Left lung (tissue), 10 donors: ENCODE measurements around the gene LRRC75A. TPM values are rescaled to one million over a fixed set of nuclear protein-coding genes. Genes with fewer than 3 reads are reported as not detected.

ENCODE experiments used
- ATAC-seq: fragments of 200-7000 bp; cut with Tn5 transposase; one replicate; pipeline ENCODE4 v1.9.1; 2020; ENCODE audit warnings: moderate library complexity
- DNase-seq, 4 donors: peaks; one replicate each; pipeline ENCODE4 v3.0.0-alpha.2; 2013 to 2020
- H3K27ac ChIP-seq, 2 donors: fragments of 200-600 bp; sonication (generic) in 1 of 2; one replicate each; pipeline versions ENCODE4 v1.5.0 to v1.8.0; 2020 to 2021
- H3K27me3 ChIP-seq, 2 donors: fragments of 200-600 bp; sonication (generic) in 1 of 2; one replicate each; pipeline versions ENCODE4 v1.5.0 to v1.8.0; 2020 to 2021
- H3K36me3 ChIP-seq, 2 donors: fragments of 200-600 bp; sonication (generic) in 1 of 2; one replicate each; pipeline versions ENCODE4 v1.5.0 to v1.8.0; 2020 to 2021
- H3K4me1 ChIP-seq, 2 donors: fragments of 200-600 bp; one replicate each; pipeline ENCODE4 v1.8.0; 2021
- H3K4me3 ChIP-seq, 2 donors: fragments of 200-600 bp; sonication (generic) in 1 of 2; one replicate each; pipeline versions ENCODE4 v1.5.0 to v1.8.0; 2020 to 2021; ENCODE audit warnings: mild to moderate bottlenecking in 1 of 2
- H3K9me3 ChIP-seq, 2 donors: fragments of 200-600 bp; sonication (generic) in 1 of 2; one replicate each; pipeline versions ENCODE4 v1.5.0 to v1.8.0; 2020 to 2021
- intact Hi-C, 2 donors: fragments of 100-400 bp; cut with DNase I; formaldehyde crosslinking; loops; one replicate each; pipeline versions ENCODE4 v1.11.2 to v1.14.2; 2022
- polyA plus RNA-seq, 6 donors: library from polyadenylated mRNA; unstranded; fragments of 120-200 nt; gene quantifications; one replicate each; pipeline ENCODE4 v1.2.1, GENCODE V29; 2013; ENCODE audit not compliant: insufficient read length in 6 of 6
- total RNA-seq, 2 donors: library from RNA; stranded (reverse); fragmentation: NEBNext Ultra II Directional; extraction: Animal tissue kit (Norgen Biotek cat#: 25700); gene quantifications; one replicate each; pipeline ENCODE4 v1.2.1, GENCODE V29; 2021
- TF ChIP-seq, protein P1 (sequence below), 2 donors: fragments of 200-600 bp; sonication (generic) in 1 of 2; IDR thresholded peaks; one replicate each; pipeline versions ENCODE4 v1.5.0 to v1.8.0; 2021; ENCODE audit warnings: antibody characterized with exemption in 2 of 2
- donor health status: DM: no; HTN: yes; CAD: no.
- donor health status: DM: no; HTN: no; CAD: no.

LRRC75A gene
- total and polyA plus RNA-seq, 8 donors: 2.9 to 7.1 (median 5.7) TPM

DNA sequence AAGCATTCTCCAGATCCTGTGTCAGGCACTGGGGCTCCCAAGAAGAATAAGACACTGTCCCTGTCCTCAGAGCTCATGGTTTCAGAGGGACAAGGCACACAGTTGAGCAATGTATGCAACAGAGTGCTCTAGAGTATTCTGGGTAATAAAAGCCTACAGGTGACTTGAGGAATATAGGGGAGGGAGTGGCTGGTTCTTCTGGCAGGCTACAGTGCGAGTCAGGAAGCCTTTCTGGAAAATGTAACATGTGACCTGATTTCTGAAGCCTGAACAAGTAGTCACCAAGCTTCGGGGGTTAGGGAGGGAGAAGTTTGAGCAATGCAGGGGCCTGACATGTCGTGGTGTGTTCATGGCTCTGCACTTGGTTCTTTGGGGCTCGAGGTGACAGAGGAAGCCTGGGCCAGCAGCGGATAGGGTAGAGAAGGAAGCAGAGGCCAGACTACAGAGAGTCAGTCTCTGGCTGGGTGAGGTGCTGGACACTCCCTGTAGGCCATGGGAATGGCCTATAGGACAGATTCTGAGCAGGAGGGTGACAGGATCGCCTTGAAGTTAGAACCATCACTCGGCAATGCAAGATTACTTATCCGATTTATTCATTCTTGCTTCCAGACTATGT lies 16.0 kb upstream of the LRRC75A start:
- ATAC-seq: peak; percentile 50
- Histone ChIP-seq H3K4me1 (peaks cover 0 to 15% of the 10 kb centered on the region in 2 donors), H3K4me3 (no peak overlapping the region), H3K36me3 (no peaks in the 10 kb centered on the region), H3K27ac (no peak overlapping the region), H3K27me3 (no peaks in the 10 kb centered on the region), H3K9me3 (no peaks in the 10 kb centered on the region)
- intact Hi-C loops: no loop called here
- TF ChIP-seq, protein P1, sequence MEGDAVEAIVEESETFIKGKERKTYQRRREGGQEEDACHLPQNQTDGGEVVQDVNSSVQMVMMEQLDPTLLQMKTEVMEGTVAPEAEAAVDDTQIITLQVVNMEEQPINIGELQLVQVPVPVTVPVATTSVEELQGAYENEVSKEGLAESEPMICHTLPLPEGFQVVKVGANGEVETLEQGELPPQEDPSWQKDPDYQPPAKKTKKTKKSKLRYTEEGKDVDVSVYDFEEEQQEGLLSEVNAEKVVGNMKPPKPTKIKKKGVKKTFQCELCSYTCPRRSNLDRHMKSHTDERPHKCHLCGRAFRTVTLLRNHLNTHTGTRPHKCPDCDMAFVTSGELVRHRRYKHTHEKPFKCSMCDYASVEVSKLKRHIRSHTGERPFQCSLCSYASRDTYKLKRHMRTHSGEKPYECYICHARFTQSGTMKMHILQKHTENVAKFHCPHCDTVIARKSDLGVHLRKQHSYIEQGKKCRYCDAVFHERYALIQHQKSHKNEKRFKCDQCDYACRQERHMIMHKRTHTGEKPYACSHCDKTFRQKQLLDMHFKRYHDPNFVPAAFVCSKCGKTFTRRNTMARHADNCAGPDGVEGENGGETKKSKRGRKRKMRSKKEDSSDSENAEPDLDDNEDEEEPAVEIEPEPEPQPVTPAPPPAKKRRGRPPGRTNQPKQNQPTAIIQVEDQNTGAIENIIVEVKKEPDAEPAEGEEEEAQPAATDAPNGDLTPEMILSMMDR (IDR thresholded peaks at IDR 0.05): no peak
- DNase-seq: no peak

DNA sequence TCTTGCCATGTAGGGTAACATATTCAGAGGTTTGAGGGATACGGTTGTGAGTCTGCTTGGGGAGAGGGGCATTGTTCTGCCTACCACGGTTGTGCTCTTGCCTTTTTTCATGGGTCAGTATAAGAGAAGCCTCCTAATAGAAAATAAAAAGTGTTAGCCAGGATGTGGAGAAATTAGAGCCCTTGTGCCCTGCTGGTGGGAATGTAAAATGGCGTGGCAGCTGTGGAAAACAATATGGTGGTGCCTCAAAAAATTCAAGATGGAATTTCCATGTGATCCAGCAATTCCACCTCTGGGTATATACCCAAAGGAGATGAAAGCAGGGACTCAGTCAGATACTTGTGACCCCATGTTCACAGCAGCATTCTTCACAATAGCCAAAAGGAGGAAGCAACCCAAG lies 14.2 kb upstream of the LRRC75A start:
- H3K9me3 ChIP-seq: no peaks in the 10 kb centered on the region
- intact Hi-C loops: no loop called here
- H3K27me3 ChIP-seq: no peaks in the 10 kb centered on the region
- H3K27ac ChIP-seq: no peak overlapping the region
- TF ChIP-seq, protein P1 (IDR thresholded peaks at IDR 0.05): no peak
- H3K4me3 ChIP-seq: no peak overlapping the region
- no peaks in the 10 kb centered on the region for H3K36me3 ChIP-seq
- H3K4me1 ChIP-seq: peaks cover 0 to 1% of the 10 kb centered on the region in 2 donors
- ATAC-seq (no peak), DNase-seq (no peak)

DNA sequence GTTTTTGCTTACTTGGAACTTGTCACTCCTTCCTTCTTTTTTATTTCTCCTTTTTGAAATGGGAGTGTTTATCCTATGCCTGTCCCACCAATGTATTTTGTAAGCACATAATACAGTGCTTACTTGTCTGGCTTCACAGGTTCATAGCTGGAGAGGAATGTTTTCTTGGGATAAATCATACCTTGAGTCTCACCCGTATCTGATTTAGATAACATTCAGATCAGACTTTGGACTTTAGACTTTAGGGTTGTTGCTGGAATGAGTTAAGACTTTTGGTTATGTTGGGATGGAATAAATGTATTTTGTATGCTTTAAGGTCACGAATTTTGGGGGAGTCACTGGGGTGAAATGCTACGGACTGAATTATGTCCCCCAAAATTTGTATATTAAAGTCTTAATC lies 13.0 kb upstream of the LRRC75A start:
- Histone ChIP-seq H3K36me3 (no peaks in the 10 kb centered on the region), H3K27ac (no peak overlapping the region), H3K9me3 (no peaks in the 10 kb centered on the region), H3K27me3 (no peaks in the 10 kb centered on the region), H3K4me3 (no peak overlapping the region), H3K4me1 (no peaks in the 10 kb centered on the region)
- ATAC-seq: no peak
- intact Hi-C loops: no loop called here
- TF ChIP-seq, protein P1 (IDR thresholded peaks at IDR 0.05): no peak
- DNase-seq: no peak

DNA sequence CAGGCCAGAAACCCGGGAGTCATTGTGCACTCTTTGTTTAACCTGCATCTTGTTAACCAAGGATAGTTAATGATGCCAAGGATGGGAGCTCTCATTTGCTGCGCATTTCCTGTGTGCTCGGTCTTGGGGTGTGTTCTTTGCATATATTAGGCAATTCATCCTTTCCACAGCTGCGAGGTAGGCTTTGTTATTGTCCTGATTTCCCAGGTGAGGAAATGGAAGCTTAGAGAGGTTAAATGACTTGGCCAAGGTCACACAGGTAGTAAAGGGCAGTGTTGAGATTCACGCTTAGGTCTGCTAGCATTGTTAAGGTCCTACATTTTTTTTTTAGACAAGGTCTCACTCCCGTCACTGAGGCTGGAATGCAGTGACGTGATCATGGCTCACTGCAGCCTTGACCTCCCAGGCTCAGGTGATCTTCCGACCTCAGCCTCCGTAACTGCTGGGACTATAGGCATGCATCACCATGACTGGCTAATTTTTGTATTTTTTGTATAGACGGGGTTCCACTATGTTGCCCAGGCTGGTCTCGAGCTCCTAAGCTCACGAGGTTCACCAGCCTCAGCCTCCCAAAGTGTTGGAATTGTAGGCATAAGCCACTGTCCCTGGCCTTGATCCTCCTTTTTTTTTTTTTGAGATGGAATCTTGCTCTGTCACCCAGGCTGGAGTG lies 5.0 kb upstream of the LRRC75A start:
- intact Hi-C loops: no loop called here
- Histone ChIP-seq H3K36me3 (no peaks in the 10 kb centered on the region), H3K27me3 (peaks cover 0 to 23% of the 10 kb centered on the region in 2 donors), H3K27ac (no peak overlapping the region), H3K4me3 (no peak overlapping the region), H3K9me3 (no peaks in the 10 kb centered on the region), H3K4me1 (no peaks in the 10 kb centered on the region)
- DNase-seq: no peak
- TF ChIP-seq, protein P1 (IDR thresholded peaks at IDR 0.05): no peak
- no peak for ATAC-seq

DNA sequence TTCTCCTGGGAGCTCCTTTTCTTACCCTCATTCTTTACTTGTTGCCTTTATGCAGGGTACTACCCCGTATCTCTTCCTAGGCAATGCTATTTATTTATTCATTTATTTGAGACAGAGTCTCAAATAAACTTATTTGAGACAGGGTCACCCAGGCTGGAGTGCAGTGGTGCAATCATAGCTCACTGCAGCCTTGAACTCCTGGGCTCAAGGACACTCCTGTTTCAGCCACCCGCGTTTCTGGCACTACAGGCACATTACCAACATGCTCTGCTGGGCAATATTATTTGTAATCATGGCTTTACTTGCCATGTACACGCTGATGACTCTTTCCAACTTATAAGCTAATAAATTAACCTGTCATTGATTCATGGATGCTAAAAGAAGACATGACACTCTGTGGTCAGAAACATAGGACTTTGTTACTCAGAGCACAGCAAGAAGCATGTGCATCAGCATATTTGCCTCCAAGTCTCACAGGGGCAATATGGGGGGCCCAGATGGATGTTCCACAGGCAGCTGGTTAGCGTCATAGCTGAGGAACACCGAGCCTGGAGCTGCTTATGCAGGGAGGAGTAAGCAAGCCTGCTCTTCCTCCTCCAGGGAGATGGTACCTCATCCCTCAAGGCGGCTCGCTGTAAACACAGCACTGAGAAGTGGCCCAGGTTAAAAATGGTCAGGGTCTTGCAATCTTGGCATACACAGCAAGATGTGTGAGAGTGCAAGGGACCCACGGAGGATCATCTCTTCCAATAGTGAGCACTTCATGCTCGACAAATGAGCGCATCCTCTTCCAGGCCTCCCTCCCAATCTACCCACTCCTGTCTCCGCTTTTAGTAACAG lies 4.2 kb upstream of the LRRC75A start:
- DNase-seq (no peak), ATAC-seq (no peak)
- Histone ChIP-seq H3K4me1 (peaks cover 3 to 5% of the 10 kb centered on the region in 2 donors), H3K4me3 (no peak overlapping the region), H3K9me3 (no peaks in the 10 kb centered on the region), H3K27ac (no peak overlapping the region), H3K36me3 (no peaks in the 10 kb centered on the region), H3K27me3 (peaks cover 0 to 27% of the 10 kb centered on the region in 2 donors)
- TF ChIP-seq, protein P1 (IDR thresholded peaks at IDR 0.05): no peak
- intact Hi-C loops: no loop called here
